KOPT-K1 (cell line): ENCODE data around the gene CLCA2.

ENCODE experiments used
- H3K27ac ChIP-seq: fragments of 200-600 bp; sonication (generic); 2 replicates; pipeline ENCODE4 v1.5.1; 2016; ENCODE audit warnings: antibody characterized with exemption, mild to moderate bottlenecking, low read depth, low read length; ENCODE audit not compliant: poor library complexity, severe bottlenecking
- H3K36me3 ChIP-seq: fragments of 200-600 bp; sonication (generic); 2 replicates; pipeline ENCODE4 v1.5.1; 2017; ENCODE audit warnings: antibody characterized with exemption, mild to moderate bottlenecking, low read length, moderate library complexity; ENCODE audit not compliant: insufficient read depth
- H3K9me3 ChIP-seq: fragments of 200-600 bp; sonication (generic); 2 replicates; pipeline ENCODE4 v1.5.1; 2017; ENCODE audit warnings: antibody characterized with exemption, low read length, mild to moderate bottlenecking; ENCODE audit not compliant: insufficient read depth, poor library complexity, severe bottlenecking

CLCA2 gene

DNA sequence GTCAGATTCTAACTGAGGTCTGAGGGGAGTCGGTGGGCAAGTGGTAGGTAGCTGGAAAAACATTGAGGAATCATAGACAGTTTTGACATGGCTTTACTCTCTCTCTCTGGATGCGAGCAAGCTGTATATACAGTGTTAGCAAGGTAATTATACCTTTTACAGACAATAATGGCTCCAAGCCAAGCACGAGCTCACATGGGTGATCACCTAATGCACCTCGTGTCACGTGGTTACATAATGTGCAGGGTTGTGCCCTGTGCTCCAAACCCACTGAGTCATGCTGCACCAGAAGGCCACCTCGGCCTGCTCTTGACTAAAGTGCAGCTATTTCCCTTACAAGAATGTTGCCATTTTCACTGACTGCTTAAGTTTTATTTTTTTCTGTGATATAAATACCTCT is 7.6 kb upstream of the CLCA2 start:
- Histone ChIP-seq H3K36me3 (no peaks in the 10 kb centered on the region), H3K9me3 (no peaks in the 10 kb centered on the region), H3K27ac (no peak overlapping the region)

DNA sequence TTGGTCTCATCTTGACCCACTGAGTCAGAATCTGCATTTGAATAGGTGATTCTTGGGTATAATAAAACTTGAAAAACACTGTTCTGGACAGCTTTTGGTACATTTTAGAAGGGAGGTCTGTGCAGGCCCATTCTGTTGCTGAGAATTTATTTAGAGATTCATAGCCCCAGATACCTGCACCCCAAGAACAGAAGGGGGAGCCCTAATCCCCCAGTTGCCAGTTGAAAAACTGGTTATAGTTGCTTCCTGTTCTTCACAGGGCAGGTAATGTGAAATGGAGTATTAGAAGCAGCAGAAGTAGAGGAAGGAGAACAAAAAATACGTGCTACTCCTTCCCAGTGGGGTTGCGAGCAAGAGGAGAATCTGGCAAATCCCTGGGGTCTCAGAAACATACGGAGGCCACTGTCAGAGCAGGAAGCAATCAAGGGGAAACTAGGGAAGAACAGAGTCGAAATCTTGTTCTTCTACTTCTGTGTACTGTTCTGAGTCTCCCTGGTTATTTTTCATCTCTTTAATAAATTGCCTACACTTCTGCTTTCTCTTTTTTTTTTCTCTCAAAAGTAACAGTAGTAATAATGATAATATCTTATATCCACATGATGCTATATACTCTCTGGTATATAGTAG is 4.6 kb upstream of the CLCA2 start:
- Histone ChIP-seq H3K9me3 (no peaks in the 10 kb centered on the region), H3K27ac (no peak overlapping the region), H3K36me3 (no peaks in the 10 kb centered on the region)

DNA sequence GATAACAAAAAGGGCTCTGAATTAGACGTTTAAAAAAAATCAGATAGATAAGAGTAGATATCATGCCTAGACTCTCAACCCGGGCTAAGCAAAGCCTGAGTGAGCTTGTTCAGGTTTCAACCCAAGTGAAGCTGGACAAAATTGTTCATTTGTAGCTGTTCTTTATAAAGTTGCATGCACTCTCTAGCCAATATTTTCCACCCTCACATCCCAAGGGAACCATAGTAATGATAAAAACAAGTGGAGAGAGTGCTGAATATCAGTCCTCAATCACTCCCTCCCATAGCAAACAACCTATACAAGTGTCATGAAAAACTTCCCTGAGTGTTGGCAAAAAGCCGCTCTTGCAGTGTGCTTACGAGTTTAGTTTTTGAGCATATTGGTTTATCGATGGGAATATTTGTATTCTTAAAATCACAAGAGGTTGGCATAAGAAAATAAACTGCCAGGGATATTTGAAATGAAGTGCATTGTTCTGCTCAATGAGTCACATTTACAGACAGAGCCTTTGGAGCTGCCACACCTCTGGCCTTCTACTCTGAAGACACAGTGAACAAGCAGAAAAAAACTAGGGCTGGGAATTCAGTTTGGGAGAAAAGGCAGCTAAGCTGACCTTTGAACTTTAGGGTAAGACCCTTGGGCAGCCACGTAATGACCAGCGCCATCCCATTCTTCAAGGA is 2.2 kb upstream of the CLCA2 start:
- Histone ChIP-seq H3K9me3 (no peaks in the 10 kb centered on the region), H3K27ac (no peak overlapping the region), H3K36me3 (no peaks in the 10 kb centered on the region)

DNA sequence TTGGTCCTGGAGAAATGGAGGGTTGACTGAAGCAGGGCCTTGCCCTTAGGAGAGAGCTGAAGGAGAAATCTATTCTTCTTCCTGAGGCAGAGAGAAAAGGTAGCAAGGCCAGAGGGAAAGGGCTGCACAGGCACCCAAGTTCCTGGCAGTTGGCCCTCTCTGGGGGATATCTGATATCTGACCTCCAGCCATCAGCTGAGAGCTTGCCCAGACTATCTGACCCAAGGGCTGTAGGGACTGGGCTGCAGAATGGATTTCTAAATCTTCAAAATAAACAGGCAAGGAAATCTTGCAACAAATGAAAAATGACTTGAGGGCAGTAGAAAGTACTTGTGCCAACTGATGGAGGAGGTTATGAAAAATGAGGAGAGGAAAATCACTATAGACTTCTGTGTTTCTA is 498 bp upstream of the CLCA2 start:
- Histone ChIP-seq H3K27ac (no peak overlapping the region), H3K36me3 (no peaks in the 10 kb centered on the region), H3K9me3 (no peaks in the 10 kb centered on the region)

DNA sequence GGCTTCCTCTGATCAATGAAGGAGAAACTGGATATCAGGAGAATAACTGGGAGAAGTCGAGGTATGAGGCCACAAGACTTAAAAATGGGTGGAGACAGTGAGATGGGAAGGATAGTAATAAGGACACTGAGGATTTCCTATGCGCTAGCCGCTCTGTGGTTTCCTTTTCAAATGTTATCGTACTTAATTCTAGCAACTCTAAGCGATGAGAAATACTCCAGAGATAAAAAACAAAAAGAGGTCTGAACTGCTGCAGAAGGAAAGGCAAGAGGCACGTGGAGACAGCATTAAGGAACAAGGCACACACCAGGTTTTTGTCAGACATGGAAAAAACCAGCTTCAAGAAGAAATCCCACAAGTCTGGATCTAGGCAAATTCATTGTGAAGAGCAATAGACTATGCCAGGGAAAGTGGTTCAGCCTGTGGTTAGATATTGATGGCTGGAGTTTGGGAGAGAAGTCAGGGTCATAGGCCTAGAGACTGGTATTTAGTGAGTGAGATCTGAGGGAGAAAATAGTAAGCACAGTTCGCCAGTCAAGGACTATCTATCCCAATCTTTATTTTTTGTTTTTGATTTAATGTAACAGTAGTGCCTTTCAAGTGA is 5.3 kb downstream of the CLCA2 start:
- H3K36me3 ChIP-seq, result no peaks in the 10 kb centered on the region
- H3K27ac ChIP-seq, result no peak overlapping the region
- no peaks in the 10 kb centered on the region for H3K9me3 ChIP-seq

DNA sequence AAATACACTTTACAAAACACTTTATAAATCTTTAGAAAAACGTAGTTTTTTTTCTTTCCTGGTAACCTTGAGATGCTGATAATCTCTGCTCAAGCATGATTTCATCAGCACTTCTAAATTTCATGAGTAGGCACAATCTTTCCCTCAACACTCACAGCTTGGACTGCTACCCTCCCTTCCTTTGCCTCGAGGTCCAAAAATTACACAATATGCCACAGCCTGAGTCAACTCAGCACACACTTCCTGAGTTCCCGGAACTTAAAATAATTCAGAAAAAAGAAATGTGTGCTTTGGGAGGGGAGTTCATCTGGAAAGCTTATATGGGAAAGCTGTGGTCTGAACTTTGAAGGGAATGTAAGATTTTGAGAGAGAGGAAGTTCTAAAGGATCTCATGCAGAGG is 5.9 kb downstream of the CLCA2 start:
- no peak overlapping the region for H3K27ac ChIP-seq
- H3K9me3 ChIP-seq, result no peaks in the 10 kb centered on the region
- no peaks in the 10 kb centered on the region for H3K36me3 ChIP-seq

DNA sequence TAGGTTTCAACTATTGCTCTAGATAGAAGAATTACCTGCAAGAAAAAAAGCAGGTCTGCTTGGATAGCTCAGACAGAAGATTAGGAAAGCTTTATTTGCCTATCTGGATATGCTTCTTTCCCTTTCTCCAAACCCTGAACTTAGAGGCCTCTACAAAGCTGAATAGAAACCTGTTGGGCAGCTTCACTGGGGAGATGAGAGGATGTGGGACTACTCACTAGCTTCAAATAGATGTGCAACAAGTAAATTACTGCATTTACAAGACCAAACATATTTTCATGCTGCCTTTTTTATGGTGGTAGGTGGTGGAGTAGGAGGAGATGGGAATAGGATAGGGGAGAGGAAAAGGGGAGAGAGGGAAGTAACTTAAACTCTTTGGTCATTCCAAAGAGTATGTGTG is 6.4 kb downstream of the CLCA2 start:
- Histone ChIP-seq H3K9me3 (no peaks in the 10 kb centered on the region), H3K27ac (no peak overlapping the region), H3K36me3 (no peaks in the 10 kb centered on the region)

DNA sequence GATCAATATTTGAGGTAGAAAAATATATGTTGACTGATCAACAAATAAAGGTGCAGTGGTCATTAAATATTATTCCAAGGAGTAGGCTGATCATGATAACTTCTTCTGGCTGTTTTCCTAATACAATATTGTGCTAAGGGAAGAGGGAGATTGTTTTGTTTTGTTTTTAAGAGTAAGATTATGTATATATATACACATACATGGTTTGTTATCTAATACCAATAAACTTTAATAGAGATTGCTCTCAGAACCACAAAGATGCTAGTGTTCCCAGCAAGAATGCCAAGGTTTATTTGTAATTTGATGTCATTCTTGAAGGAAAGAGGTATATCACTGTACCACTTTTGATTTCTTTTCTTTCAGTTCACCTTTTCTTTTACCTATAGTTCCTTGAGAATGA is 10.1 kb downstream of the CLCA2 start:
- Histone ChIP-seq H3K27ac (no peak overlapping the region), H3K36me3 (no peaks in the 10 kb centered on the region), H3K9me3 (no peaks in the 10 kb centered on the region)

DNA sequence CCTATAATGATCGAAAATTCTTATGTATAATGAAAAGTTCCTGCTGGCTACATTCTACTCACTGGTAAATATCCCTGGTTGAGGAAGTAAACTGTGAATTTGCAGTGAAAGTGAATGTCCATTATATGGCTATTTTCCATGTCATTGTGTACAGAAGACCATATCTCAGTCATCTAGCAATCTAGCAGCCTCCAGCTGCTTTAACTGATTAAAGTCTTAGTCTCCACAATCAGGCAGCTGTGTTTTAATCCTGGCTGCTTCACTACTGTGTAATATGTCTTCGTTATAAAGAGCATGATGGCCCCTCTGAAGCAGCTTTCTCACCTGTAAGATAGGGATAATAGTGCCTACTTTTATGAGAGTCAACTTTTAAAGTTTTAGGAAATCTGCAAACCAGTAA is 11.4 kb downstream of the CLCA2 start:
- H3K9me3 ChIP-seq, result no peaks in the 10 kb centered on the region
- no peaks in the 10 kb centered on the region for H3K36me3 ChIP-seq
- no peak overlapping the region for H3K27ac ChIP-seq

DNA sequence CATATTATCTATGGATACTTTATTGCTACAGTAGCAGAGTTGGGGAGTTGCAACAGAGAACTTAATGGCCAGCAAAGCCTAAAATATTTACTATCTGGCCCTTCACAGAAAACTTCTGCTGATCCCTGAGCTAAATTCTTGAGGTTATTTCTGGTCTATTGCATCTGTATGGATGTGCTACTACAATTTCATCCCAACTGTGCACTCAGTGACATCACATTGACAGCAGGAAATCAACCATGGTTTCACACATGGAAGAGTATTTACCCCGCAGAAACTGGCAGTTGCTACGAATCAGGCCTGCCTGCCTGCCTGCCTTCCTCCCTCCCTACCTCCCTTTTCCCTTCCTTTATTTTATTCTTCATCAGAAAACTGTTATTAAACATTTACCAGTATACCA is 12.1 kb downstream of the CLCA2 start:
- Histone ChIP-seq H3K27ac (no peak overlapping the region), H3K9me3 (no peaks in the 10 kb centered on the region), H3K36me3 (no peaks in the 10 kb centered on the region)

DNA sequence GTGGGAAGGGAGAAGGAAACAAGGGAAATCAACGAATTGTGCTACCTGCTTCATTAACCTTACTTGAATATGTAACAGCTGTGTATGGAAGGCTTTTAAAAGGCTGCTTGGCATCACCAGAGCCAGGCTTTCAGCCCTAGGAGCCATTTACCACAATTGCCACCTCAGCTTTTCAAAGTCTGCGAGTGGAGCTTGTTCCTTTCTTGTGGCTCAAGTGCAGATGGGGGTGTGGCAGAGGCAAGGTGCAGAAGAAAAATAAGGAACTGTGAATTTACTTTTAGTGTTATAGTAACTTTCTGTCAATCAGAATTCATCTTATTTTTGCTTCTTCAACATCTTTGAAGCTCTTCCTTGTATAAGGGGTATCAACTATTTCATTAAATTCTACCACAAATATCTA is 17.6 kb downstream of the CLCA2 start:
- H3K27ac ChIP-seq, result no peak overlapping the region
- H3K36me3 ChIP-seq, result no peaks in the 10 kb centered on the region
- no peaks in the 10 kb centered on the region for H3K9me3 ChIP-seq

DNA sequence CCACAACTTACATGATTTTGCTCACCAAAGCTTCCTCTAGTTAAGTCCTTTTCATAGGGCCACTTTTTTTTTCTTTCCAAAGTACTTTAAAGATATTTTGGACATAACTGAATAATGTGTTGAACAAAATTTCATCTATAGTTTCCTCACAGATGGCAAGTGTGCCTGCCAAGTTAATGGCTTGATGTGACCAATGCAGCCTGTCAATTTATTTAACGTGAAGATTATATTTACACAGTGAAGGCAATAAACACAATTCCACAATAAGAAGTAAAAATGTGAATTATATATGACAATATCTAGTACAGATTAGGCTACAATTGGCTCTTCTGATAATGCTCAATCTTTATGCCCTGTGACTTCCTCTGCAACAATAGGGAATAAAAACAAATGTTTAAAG is 18.0 kb downstream of the CLCA2 start:
- no peaks in the 10 kb centered on the region for H3K36me3 ChIP-seq
- H3K27ac ChIP-seq, result no peak overlapping the region
- H3K9me3 ChIP-seq, result no peaks in the 10 kb centered on the region

DNA sequence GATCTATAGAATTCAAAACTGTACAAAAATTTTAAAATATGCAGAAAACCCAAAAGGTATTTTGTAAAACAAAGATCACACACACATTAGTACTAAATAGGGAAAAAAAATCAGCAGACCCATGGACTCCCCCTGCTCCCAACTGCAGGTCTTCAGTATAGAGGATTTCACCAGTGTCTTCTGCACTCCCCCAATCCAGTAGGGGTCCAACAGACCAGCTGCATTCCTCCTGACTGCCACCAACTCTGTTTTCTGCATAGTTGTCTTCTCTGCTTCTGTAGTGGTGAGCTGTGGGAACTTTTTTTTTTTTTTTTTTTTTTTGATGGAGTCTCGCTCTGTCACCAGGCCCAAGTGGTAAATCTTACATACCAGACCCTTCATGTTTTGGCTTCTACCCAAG is 21.9 kb downstream of the CLCA2 start:
- Histone ChIP-seq H3K27ac (no peak overlapping the region), H3K9me3 (no peaks in the 10 kb centered on the region), H3K36me3 (no peaks in the 10 kb centered on the region)

DNA sequence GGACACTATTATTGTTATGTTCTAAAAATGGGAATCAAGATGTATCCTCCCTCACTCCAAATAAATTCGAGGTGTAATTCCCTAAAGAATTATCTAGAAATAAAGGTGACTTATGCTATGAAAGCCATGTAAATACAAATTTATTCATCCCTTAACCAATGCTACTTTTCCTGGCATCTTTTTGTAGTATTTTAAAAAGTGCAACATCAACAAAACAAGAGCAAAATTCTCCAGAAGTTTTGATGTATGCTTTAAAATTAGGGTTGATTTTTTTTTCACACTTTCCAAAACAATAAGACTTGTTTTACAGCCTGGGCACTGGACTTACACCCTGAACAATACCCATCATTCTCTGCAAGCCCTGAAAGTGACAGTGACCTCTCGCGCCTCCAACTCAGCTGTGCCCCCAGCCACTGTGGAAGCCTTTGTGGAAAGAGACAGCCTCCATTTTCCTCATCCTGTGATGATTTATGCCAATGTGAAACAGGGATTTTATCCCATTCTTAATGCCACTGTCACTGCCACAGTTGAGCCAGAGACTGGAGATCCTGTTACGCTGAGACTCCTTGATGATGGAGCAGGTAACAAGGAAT is 23.3 kb downstream of the CLCA2 start:
- H3K9me3 ChIP-seq, result no peaks in the 10 kb centered on the region
- H3K36me3 ChIP-seq, result no peaks in the 10 kb centered on the region
- H3K27ac ChIP-seq, result no peak overlapping the region

DNA sequence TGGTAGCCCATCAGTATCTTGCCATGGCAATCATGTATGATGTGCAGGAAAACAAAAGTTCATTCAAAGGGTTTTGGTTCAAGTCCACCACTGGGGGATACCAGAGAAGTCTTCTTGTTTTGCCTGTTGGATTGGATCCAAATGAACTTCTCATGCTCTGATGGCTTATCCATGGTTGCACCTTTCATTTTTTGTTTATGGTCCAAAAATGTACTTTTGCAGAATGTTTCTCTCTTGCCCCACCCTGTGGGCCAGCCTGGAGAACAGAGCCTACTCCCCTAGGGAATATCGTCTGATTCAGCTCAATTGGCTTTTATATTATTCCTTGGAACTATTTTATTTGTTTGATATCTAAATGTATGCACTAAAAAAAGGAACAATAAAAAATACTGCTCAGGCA is 24.7 kb downstream of the CLCA2 start:
- Histone ChIP-seq H3K36me3 (no peaks in the 10 kb centered on the region), H3K9me3 (no peaks in the 10 kb centered on the region), H3K27ac (no peak overlapping the region)

DNA sequence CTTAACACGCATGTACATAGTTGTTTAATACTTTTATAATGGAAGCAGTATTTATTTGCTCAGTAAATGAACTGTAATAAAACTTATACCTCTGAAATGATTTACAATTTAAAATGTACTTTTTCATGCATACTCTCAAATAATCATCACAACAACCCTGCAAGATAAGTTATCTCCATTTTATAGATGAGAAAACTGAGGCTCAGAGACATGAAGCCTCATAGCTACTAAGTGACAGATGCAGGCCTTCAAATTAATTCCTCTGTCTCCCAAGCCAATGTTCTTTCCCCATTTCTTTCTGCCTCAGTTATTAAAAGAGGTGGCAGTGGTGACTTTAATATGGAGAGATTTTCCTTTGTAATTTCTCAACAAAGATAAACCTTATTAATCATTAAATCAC is 25.1 kb downstream of the CLCA2 start:
- Histone ChIP-seq H3K36me3 (no peaks in the 10 kb centered on the region), H3K27ac (no peak overlapping the region), H3K9me3 (no peaks in the 10 kb centered on the region)
